ENCODE measurements around the gene TMEM14A.

- TF ChIP-seq, protein P1, sequence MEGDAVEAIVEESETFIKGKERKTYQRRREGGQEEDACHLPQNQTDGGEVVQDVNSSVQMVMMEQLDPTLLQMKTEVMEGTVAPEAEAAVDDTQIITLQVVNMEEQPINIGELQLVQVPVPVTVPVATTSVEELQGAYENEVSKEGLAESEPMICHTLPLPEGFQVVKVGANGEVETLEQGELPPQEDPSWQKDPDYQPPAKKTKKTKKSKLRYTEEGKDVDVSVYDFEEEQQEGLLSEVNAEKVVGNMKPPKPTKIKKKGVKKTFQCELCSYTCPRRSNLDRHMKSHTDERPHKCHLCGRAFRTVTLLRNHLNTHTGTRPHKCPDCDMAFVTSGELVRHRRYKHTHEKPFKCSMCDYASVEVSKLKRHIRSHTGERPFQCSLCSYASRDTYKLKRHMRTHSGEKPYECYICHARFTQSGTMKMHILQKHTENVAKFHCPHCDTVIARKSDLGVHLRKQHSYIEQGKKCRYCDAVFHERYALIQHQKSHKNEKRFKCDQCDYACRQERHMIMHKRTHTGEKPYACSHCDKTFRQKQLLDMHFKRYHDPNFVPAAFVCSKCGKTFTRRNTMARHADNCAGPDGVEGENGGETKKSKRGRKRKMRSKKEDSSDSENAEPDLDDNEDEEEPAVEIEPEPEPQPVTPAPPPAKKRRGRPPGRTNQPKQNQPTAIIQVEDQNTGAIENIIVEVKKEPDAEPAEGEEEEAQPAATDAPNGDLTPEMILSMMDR (IDR thresholded peaks at IDR 0.05) = no peak
- TF ChIP-seq, protein P2, sequence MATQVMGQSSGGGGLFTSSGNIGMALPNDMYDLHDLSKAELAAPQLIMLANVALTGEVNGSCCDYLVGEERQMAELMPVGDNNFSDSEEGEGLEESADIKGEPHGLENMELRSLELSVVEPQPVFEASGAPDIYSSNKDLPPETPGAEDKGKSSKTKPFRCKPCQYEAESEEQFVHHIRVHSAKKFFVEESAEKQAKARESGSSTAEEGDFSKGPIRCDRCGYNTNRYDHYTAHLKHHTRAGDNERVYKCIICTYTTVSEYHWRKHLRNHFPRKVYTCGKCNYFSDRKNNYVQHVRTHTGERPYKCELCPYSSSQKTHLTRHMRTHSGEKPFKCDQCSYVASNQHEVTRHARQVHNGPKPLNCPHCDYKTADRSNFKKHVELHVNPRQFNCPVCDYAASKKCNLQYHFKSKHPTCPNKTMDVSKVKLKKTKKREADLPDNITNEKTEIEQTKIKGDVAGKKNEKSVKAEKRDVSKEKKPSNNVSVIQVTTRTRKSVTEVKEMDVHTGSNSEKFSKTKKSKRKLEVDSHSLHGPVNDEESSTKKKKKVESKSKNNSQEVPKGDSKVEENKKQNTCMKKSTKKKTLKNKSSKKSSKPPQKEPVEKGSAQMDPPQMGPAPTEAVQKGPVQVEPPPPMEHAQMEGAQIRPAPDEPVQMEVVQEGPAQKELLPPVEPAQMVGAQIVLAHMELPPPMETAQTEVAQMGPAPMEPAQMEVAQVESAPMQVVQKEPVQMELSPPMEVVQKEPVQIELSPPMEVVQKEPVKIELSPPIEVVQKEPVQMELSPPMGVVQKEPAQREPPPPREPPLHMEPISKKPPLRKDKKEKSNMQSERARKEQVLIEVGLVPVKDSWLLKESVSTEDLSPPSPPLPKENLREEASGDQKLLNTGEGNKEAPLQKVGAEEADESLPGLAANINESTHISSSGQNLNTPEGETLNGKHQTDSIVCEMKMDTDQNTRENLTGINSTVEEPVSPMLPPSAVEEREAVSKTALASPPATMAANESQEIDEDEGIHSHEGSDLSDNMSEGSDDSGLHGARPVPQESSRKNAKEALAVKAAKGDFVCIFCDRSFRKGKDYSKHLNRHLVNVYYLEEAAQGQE (IDR thresholded peaks at IDR 0.05; ENCODE audit: insufficient read depth in 1 of 2, low read depth in 2 of 2, low read length in 1 of 2) = no peak
- TF ChIP-seq POLR2AphosphoS5 (IDR thresholded peaks at IDR 0.05; ENCODE audit: low read depth, low read length) (no peak), SIN3A (IDR thresholded peaks at IDR 0.05; ENCODE audit: borderline replicate concordance, insufficient read depth, low read depth, low read length) (no peak)
Observed at GRCh38 chr6:52650941-52651340, 20.0 kb upstream of the TMEM14A start.
